ENCODE measurements around the gene BCKDHA. TPM values are rescaled to one million over a fixed set of nuclear protein-coding genes. Genes with fewer than 3 reads are reported as not detected.

BCKDHA gene
- 26.3 TPM for total RNA-seq

GRCh38 chr19:41397086-41398049, at the start of gene BCKDHA, which contains the start of gene EXOSC5:
Gene BCKDHA, plus strand, starts transcription at chr19:41397818. Its CDS starts 10 bp downstream, at chr19:41397828.
Gene EXOSC5, minus strand, starts transcription at chr19:41397359. Its CDS starts 31 bp downstream, at chr19:41397328.

GRCh38 chr19:41353466-41354342, 43.9 kb upstream of the BCKDHA start, which contains the start of gene TGFB1:
Gene TGFB1, minus strand, starts transcription at chr19:41353922. Its CDS starts 878 bp downstream, at chr19:41353044.

GRCh38 chr19:41363753-41364523, 33.7 kb upstream of the BCKDHA start, which contains the start of gene B9D2:
Gene B9D2, minus strand, starts transcription at chr19:41364149. Its CDS starts 630 bp downstream, at chr19:41363519.

GRCh38 chr19:41376241-41376997, 21.2 kb upstream of the BCKDHA start, which contains the start of gene TMEM91:
Gene TMEM91, plus strand, starts transcription at chr19:41376533. Its CDS starts 1,777 bp downstream, at chr19:41378310.

GRCh38 chr19:41426952-41427646, 29.5 kb downstream of the BCKDHA start, which contains the start of gene B3GNT8:
Gene B3GNT8, minus strand, starts transcription at chr19:41427374. Its CDS starts 596 bp downstream, at chr19:41426778.

GRCh38 chr19:41439441-41440222, 42.0 kb downstream of the BCKDHA start, which contains the start of gene DMAC2:
Gene DMAC2, minus strand, starts transcription at chr19:41439912. Its CDS starts 13 bp downstream, at chr19:41439899.

GRCh38 chr19:41442473-41443355, 45.1 kb downstream of the BCKDHA start, which contains the start of gene ERICH4:
Gene ERICH4, plus strand, starts transcription at chr19:41443156. Its CDS starts 14 bp downstream, at chr19:41443170.

Small RNAs within 50 kb of the gene (small RNA-seq; reads per million reads assigned to genes)
- gene RF00017, result not detected

Other genes starting within 250 kb of the BCKDHA start
- 3.2 TPM for gene CYP2S1, start 204.6 kb upstream of the BCKDHA start, total RNA-seq
- 10.4 TPM for gene AXL, start 178.6 kb upstream of the BCKDHA start, total RNA-seq
- gene HNRNPUL1, start 133.4 kb upstream of the BCKDHA start, total RNA-seq, result 75.9 TPM
- 5.8 TPM for gene CCDC97, start 87.6 kb upstream of the BCKDHA start, total RNA-seq
- gene TGFB1, start 43.9 kb upstream of the BCKDHA start, total RNA-seq, result 3.0 TPM
- gene B9D2, start 33.7 kb upstream of the BCKDHA start, total RNA-seq, result 6.0 TPM
- gene TMEM91, start 21.3 kb upstream of the BCKDHA start, total RNA-seq, result 17.3 TPM
- 16.6 TPM for gene EXOSC5, start 459 bp upstream of the BCKDHA start, total RNA-seq
- not detected for gene B3GNT8, start 29.6 kb downstream of the BCKDHA start, total RNA-seq
- gene DMAC2, start 42.1 kb downstream of the BCKDHA start, total RNA-seq, result 23.3 TPM
- not detected for gene ERICH4, start 45.3 kb downstream of the BCKDHA start, total RNA-seq
- 18.0 TPM for gene CEACAM21, start 178.3 kb downstream of the BCKDHA start, total RNA-seq
- not detected for gene CEACAM4, start 229.3 kb downstream of the BCKDHA start, total RNA-seq

All from diencephalon (tissue), 1 donor.